HG02852 (cell line): ENCODE results near the gene LRMDA.

Experiments used
- ATAC-seq: cut with Tn5 transposase; IDR thresholded peaks from one replicate; pipeline ENCODE4 v1.9.1; 2021; ENCODE audit warnings: mild to moderate bottlenecking, moderate library complexity; ENCODE audit not compliant: unreplicated experiment

The LRMDA gene

DNA sequence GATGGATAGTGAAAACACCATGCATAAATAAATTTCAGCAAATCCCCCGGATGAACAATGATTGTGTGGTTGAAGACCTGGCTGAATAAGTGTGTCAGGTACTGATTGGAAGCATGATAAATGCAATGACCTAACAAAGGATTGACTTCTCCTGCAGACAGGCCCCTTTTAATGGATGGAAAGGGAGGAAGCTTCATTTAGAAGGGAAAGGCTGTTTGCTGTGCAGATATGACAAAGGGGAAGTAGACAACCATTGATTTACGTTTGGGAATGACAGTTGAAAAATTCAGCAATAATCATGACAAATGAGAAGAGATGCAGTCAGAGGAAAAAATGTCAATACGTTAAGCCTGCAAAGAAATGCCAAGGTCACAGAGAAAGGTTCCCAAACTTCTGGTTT, 503.8 kb downstream of the LRMDA start:
- no peak for ATAC-seq

DNA sequence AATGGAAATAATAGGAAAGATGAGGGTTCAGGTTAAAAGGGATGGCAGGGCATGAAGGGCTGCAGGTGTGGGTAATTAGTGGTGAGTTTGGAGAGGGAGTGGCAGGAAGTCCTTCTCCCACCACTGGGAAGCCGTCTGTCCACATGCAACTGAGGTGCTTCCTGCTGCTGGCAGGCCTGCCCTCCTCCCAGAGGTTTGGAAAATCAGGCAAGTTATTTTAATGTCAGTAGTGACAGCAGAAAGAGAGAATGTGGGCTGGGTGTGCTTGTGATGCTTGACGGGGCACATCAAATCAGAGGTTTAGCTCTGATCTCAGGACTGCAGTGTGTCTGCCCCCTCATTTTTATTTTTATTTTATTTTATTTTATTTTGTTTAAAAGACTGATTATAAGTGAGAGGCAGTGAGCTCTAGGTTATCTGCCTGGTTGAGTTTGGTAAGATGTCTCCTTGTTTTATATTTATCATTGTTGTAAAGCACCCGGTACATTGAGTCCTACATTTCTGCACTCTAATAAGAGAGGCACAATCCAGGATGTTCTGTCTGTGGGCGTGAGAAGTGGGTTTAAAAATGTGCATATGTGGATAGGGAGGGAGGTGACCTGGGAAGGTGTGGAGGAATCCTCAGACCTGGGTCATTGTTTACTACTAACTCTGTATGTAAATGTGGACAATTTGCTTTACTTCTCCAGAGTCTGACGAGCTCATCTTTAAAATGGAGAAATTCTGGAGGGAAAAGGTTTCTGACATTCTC, 504.4 kb downstream of the LRMDA start:
- no peak for ATAC-seq

DNA sequence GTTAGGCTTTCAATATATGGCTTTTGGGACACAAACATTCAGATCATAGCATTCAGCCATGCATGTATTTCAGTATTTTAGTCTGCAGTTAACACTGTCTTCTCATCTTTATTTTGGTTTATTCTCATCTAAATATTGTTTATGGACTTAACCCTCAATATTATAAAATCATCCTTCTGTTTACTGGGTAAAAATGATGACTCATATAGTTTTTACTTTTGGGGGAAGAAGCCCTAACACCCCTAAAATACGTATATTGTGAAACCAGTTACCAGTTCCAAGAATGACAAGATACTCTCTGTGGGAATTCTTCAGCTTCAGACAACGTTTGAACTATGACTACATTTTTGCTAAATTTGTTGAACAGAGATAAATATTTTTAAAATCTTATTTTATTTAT, 505.4 kb downstream of the LRMDA start:
- no peak for ATAC-seq

DNA sequence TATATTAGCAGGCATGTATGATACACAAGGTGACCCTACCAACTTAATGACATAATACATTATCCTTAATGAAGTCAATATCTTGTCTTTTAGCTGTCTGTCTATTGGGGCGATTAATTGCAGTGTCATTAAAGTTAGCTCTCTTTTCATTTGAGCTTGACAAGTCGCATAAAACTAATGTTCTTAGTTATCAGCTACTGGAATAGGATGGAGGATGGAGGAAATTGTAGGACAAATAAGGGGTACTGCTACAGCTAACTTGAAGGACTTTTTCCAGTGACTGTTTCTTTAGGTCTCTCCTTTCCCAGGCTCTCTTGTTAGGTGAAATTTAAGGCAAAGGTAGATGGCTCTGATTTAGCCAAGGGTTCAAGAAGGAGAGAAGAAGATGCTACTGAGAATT, 506.4 kb downstream of the LRMDA start:
- no peak for ATAC-seq

DNA sequence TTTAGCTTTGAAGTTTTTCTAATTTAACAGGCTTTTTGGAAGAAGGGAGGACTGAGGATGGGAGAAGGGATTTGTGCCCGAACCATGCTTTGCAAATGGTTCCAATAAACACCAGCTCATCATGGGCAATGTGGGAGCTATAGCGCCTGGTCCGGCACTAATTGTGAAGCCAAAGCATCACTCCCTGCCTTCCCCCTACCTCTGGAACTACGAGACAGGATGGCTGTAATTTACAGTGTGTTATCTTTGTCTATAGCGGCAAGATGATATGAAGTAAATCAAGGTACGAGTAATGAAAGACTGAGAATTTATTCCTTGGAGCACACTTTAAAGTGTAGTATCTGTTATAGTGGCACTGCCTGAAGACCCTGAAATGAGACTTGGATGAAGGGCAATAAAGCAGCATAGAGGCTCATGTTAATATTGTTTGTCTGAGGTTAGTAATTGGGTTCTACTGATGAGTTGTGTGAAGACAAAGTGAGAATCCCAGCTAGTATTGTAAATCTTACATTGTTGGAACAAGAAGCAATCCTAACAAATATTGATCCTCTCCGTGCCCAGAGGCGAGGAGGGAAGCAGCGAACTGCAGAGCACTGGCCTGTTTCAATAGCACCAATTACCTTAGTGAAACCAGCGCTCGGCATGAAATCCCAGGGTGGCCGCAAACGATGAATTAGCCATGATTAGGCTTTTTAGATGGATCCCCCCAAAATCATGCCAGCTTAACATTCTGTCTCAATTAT, 507.1 kb downstream of the LRMDA start:
- ATAC-seq: no peak

DNA sequence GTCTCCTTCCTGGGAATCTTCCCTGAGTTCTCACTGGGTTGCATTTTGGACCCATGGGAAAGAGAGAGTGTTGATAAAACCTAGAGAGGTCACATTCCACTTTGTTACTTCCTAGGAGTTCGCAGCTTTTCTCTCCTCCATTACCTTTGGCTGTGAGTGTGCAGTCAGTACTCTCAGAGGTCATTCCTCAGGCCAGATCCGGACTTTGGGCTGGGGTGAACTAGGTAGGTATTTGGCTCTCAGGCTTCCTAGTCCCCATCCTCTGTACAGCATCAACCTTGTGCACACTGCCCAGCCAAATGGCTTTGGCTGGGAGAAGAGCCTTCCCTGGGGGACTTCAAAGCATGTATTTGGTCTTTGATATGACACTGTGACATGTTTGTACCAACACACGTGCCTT, 508.1 kb downstream of the LRMDA start:
- ATAC-seq: no peak

DNA sequence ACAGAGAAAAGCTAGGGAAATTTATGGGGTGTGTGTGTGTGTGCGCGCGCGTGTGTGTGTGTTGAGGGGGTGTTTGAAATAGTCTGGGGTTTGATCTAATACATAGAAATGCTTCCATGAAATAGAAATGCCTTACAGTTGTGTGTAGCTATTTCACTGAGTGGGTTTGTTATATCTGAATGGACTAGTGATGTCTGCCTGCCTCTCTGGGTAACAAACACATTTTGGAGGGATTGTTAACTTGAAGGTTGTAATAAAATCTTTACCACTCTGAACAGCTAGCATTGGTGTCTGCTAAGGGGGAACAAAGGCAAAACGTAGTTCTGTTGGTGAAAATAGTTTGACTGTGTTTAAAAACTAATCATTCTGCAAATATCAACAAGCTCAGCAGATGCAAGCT, 509.3 kb downstream of the LRMDA start:
- ATAC-seq: no peak

DNA sequence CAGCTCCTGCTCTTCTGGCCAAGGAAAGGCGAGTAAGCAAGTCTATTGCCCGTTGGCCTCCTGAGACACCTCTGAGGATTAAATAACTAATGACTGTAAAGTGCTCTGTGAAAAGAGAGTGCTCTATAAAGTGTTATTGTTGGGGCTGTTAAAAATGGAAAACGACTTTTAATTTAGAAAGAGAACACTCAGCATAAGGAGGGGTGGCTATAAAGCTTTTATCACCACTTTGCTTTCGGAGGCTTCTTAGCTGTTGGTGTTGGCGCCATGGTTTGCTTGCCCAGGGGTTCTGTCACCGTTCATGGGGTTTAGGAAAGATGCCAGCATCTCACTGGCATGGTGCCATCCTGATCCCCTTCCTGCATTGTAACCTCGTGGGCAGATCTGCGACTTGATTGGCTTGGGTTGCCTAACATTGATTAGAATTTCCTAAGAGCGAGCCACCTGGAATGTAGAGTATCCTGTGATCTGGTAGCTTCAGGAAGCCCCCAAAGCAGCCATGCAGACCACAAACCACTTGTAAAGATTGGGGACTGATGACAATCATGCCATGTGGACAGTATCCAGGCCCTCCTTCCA, 509.9 kb downstream of the LRMDA start:
- ATAC-seq: no peak

DNA sequence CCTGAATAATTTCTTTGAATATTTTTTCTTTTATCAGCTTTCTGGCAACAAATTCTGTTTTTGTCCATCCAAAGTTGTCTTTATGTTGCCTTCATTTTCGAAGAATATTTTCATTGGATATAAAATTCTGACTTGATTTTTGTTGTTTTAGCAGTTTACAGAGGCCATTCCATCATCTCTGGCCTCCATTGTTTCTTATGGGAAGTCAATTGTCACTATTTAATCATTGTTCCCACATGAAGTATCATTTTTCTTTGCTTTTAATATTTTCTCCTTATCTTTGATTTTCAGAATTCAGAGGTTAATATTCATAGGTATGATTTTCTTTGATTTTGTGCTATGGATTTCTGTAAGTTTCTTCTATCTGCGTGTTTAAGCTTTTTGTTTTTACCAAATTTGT, 512.6 kb downstream of the LRMDA start:
- no peak for ATAC-seq

DNA sequence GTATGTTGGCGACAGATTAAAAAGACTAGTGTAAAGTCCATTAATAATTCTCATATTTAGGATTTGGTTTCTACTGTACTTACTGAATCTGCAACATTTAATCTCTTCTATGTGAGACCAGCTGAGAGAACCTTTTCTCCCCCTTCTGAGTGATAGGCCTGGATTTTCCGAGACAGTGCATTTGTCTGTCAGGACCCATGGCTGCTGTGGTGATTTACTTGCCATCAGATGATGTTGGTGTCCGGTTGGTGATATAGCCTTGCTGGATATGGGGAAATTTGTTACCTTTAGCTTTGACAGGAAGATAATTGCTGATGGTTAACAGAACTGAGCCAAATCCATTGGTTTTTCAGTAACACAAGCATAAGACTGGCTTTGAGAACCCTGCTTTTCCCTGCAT, 517.2 kb downstream of the LRMDA start:
- no peak for ATAC-seq

DNA sequence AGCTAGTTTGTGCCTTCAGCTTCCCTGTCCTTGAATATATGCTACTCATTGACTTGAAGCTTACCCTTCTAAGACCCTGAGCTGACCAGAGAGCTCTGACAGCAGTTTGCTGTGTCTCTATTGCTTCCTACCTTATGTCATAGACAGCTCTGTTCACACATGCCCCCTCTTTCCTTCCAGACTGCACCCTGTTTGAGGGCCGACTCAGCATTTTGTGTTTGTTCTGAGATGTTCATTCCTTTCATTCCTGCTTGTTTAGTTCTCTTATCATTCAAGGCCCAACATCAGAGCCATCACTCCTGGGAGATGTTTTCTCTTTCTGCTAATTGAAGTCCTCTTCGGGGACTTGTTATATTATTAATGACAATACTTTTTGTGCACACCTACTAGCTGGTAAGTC, 518.9 kb downstream of the LRMDA start:
- ATAC-seq: no peak

DNA sequence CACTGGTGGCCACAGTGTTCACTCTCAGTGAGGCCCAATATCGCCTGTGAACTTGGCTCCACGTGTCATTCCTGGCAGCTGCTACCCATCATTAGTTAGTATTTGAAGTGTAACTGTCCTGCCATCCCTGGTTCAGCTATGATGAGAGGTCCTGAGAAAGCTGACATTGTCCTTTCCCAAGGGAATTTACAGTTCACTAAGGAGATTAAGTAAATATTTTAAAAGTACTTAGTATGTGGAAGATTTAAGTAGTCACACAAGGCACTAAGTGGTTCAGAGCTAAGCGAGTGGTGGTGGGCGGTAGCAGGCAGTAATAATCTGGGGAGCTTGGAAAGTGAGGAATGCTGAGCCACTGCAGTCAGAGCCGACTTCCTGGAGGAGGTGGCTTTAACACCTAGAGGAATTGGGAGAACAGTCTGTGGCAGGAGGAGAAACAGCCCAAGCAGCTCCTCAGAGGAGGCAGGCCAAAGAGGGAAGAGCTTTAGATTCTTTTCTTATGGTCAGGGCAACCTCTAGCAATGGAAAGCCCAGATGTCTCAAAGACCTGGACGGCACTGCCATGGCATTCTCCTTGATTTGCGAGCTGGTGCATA, 519.7 kb downstream of the LRMDA start:
- ATAC-seq: no peak

DNA sequence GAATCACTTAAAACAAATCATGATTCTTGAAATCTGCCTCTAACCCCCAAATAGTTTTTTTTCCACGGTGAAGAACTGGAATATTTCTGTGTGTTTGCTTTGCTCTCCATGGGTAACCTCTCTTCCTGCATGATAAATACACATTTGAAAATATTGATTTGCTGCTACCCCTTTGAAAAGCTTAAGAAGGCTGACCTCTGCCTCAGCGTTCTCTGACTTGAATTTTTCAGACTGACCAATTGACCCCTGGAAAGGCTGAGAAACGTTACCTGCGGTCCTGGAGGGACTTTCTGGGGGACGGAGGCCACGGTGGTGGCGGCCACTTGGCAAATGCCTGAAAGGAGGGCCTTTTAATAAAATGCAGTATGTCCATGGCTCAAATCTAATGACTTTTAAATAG, 520.2 kb downstream of the LRMDA start:
- ATAC-seq: no peak

DNA sequence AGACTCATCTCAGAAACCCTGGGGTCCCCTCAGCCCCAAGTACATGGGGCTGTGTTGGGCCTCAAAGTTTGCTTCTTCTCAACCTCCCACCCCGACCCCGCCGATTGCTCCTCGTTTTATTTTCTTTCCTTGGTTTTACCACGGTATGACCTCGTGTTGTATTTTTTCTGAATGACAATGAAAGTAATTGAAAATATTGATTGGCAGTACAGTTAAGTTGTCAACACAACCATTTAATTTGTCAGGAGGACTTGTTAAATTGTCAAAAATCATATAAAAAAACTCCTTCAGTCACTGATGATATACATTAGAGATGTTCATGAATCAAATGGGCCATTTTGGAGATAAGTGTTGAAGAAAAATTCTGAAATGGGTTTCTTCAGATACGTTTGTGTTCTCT, 520.7 kb downstream of the LRMDA start:
- ATAC-seq: no peak

DNA sequence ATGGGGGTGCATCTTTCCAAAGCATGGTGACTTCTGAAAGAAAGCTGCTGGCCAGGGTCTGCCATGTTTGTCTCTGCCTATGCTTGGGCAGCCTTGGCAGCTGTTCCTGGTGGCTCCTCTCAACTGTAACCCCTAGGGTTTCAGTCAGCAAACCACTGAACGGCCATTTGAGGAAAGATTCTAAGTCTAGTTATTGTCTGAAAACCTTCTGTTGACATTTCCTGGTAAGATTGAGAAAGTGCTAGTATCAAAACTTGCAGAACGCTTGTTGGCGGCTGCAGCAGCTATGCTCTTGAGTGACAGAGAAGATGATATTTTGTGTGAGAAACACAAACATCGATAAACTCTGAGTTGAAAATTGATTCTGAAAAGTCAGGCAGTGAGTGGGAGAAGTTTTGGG, 523.1 kb downstream of the LRMDA start:
- no peak for ATAC-seq

DNA sequence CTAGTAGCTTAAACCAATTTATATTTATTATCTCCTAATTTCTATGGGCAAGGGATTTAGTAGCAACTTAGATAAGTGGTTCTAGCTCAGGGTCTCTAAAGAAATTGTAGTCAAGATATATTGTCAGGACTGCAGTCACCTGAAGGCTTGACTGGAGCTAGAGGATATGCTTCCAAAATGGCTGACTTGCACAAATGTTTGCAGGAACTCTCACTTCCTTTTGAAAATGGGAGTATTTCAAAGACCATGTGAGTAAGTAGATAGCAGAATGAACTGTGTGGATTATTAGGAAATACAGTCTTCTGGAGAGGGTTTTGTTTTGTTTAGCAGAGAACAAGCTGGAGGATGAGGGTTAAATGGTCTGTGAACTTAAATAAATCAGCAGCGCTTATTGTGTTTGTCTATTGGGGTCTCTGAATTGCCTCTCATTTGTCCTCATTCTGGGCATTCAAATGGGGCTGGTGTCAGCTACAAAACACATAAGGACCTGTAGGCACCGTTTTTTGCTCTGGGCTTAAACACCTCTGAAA, 524.6 kb downstream of the LRMDA start:
- no peak for ATAC-seq

DNA sequence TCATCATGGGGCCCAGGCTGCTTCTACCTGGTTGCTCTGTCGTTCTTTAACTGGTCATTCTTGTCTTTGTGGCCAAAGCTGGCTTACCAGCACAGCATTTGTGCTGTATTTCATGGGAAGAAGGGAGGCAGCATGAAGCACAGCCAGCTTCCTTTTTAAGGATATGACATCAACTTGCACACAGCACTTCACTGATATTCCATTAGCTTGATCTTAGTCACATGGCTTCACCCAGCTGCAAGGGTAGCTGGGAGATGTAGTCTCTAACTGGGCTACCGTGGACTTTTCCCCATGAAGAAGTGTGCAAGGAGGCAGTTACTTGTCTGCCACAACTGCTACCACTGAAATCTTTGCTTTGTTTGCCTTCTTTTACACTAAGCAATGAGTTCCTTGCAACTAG, 525.2 kb downstream of the LRMDA start:
- ATAC-seq: no peak

DNA sequence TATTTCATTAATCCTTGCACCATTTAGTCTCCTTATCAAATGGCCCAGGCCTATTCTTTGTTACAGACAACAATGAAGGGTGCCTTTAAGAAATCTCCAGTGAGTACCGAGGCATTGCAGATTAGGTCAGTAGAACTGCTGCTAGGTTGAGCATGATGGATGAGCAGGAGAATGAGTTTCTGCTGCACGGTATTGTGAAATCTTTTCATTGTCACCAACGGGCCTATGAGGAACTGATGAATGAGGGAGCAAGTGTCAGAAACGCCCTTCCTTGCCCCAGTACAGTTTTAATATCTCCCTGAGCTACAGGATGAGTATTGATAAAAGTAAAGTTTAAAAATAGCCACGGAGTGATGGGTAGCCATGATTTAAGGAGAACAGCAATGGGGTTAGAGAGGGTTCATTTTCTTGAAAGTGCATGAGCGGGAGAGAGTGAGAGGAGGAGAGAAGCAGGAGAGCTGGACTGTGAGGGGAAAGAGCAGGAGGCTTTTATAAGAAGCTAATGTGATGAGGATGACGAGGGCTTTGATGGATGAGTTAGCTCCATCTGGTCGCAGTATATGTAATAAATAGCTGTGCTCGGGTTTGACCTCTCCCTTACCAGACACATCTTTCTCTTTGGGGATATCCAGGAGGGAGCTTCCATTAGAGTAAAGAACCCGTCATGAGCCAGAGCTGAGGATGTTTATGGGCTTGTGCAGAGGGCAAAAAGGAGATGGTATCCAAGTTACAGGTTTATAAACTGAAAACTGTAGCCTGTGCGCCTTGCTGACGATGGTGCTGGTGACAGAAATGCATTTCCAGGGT, 526.1 kb downstream of the LRMDA start:
- ATAC-seq: no peak

DNA sequence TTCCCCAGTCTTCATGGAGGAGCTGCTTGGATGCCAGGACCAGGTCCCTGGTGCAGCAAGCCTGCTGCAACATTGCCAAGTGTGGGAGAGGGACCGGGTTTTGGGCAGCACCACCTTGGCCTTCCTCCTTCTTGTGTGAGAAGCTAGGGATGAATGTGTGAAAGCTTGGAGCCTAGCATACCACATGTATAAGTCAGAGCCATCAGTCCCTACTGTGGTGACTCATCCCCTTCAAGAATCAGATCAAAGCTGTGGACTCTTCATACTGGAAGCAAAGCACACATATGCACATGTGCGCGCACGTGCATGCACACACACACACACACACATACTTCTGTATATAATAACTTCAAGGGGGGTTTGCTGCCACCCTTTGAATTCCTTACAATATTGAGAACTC, 527.8 kb downstream of the LRMDA start:
- ATAC-seq: no peak

DNA sequence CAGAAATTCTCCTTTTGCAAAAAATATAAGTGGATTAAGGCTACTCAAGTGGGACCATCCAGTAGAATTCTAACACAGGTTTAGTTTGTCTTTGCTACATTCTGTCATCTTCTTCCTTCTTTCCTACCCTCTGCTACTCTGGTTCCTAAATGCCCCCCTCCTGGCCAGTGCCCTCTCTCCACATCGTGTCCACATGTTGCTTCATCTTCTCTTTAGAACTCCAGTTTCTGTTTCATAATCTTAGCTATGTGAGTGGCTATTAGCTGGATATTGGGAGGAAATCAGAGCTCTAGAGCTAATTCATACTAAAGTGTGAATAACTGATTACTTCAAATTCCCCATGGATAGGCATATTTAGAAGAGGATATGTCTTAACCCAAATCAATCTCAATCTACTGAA, 528.5 kb downstream of the LRMDA start:
- ATAC-seq: no peak
